SK-N-SH (cell line): Measurements from ENCODE around the gene ZNF438. TPM values are rescaled to one million over a fixed set of nuclear protein-coding genes. Genes with fewer than 3 reads are reported as not detected.

Source experiments
- CTCF ChIA-PET: fragments of 300-600, 350-600 bp; formaldehyde crosslinking; extraction: SDS; loops from one replicate; lab custom pipeline; 2021; lab: Yijun Ruan, JAX
- POLR2A ChIA-PET: fragments of 350-600 bp; sonication (Branson Sonifier 250); formaldehyde crosslinking; extraction: SDS; loops from one replicate; lab custom pipeline; 2020; ENCODE audit warnings: antibody characterized with exemption, inconsistent platforms; lab: Yijun Ruan, JAX
- DNase-seq: peaks from one replicate; pipeline ENCODE4 v3.0.0; 2012
- H2AFZ ChIP-seq: fragments of 200-600 bp; sonication (generic); 2 replicates; pipeline ENCODE4 v1.8.1; 2016; ENCODE audit warnings: antibody characterized with exemption, mild to moderate bottlenecking, low read depth
- H3F3A ChIP-seq: fragments of 200-600 bp; sonication (generic); replicated peaks from 2 replicates; pipeline ENCODE3; 2016; ENCODE audit warnings: antibody characterized with exemption, mild to moderate bottlenecking; ENCODE audit not compliant: insufficient read depth
- H3K27ac ChIP-seq, 2 experiments: fragments of 200-500 bp in 1 of 2; fragments of 200-600 bp in 1 of 2; sonication (Bioruptor generic) in 1 of 2; sonication (generic), shearing (Covaris generic) in 1 of 2; 2 replicates each; pipeline versions ENCODE4 v1.5.1 to v1.6.1; 2014 to 2016; ENCODE audit warnings: low read depth in 2 of 2, inconsistent platforms in 1 of 2, low read length in 1 of 2, mild to moderate bottlenecking in 1 of 2, mixed read lengths in 1 of 2
- H3K27me3 ChIP-seq: fragments of 200-600 bp; sonication (generic), shearing (Covaris generic); 2 replicates; pipeline ENCODE4 v1.6.1; 2016; ENCODE audit warnings: mixed run types; ENCODE audit not compliant: insufficient read depth
- H3K36me3 ChIP-seq, 2 experiments: fragments of 200-500 bp in 1 of 2; fragments of 200-600 bp in 1 of 2; sonication (Bioruptor generic) in 1 of 2; sonication (generic) in 1 of 2; replicated peaks in 1 of 2; 2 replicates each; pipeline versions ENCODE3 to v1.5.1; 2014 to 2016; ENCODE audit warnings: low read length in 1 of 2, mild to moderate bottlenecking in 1 of 2; ENCODE audit not compliant: insufficient read depth in 2 of 2, control insufficient read depth in 1 of 2
- H3K4me1 ChIP-seq, 2 experiments: fragments of 200-500 bp in 1 of 2; fragments of 200-600 bp in 1 of 2; sonication (Bioruptor generic) in 1 of 2; sonication (generic), shearing (Covaris generic) in 1 of 2; 2 replicates each; pipeline versions ENCODE4 v1.5.1 to v1.6.1; 2014 to 2016; ENCODE audit warnings: low read depth in 1 of 2, low read length in 1 of 2, mixed run types in 1 of 2; ENCODE audit not compliant: insufficient read depth in 2 of 2, control insufficient read depth in 1 of 2
- H3K4me2 ChIP-seq: fragments of 200-600 bp; sonication (generic), shearing (Covaris generic); 2 replicates; pipeline ENCODE4 v1.6.1; 2017; ENCODE audit warnings: mixed run types
- H3K4me3 ChIP-seq, 2 experiments: fragments of 200-500 bp in 1 of 2; fragments of 200-600 bp in 1 of 2; sonication (Bioruptor generic) in 1 of 2; sonication (generic), shearing (Covaris generic) in 1 of 2; 2 replicates each; pipeline versions ENCODE4 v1.5.1 to v1.8.1; 2014 to 2016; ENCODE audit warnings: low read depth in 2 of 2, inconsistent platforms in 1 of 2, low read length in 1 of 2, mild to moderate bottlenecking in 1 of 2, mixed read lengths in 1 of 2, moderate library complexity in 1 of 2
- H3K79me2 ChIP-seq: fragments of 200-600 bp; sonication (generic); 2 replicates; pipeline ENCODE4 v1.8.1; 2017; ENCODE audit warnings: mild to moderate bottlenecking; ENCODE audit not compliant: insufficient read depth
- H3K9ac ChIP-seq: fragments of 200-600 bp; sonication (generic); 2 replicates; pipeline ENCODE4 v1.6.1; 2017; ENCODE audit warnings: mixed run types
- H3K9me2 ChIP-seq: fragments of 200-600 bp; sonication (generic); 2 replicates; pipeline ENCODE4 v1.6.1; 2017; ENCODE audit warnings: mixed run types
- H3K9me3 ChIP-seq: fragments of 200-600 bp; sonication (generic); 2 replicates; pipeline ENCODE4 v1.6.1; 2017; ENCODE audit warnings: mixed run types, mild to moderate bottlenecking, moderate library complexity
- H4K20me1 ChIP-seq: fragments of 200-600 bp; sonication (generic); 2 replicates; pipeline ENCODE4 v1.6.1; 2017; ENCODE audit warnings: mild to moderate bottlenecking, mixed run types; ENCODE audit not compliant: insufficient read depth
- ELF1 ChIP-seq: IDR thresholded peaks from 2 replicates; pipeline ENCODE4 v1.4.0; 2012
- EP300 ChIP-seq, 2 experiments: IDR thresholded peaks; 2 replicates each; pipeline versions ENCODE4 v1.4.0 to v1.6.1; 2012; ENCODE audit warnings: borderline replicate concordance in 1 of 2, low read depth in 1 of 2, low read length in 1 of 2
- FOXM1 ChIP-seq: IDR thresholded peaks from 2 replicates; pipeline ENCODE4 v1.4.0; 2012; ENCODE audit warnings: low read depth, mild to moderate bottlenecking
- MXI1 ChIP-seq: IDR thresholded peaks from 2 replicates; pipeline ENCODE4 v1.6.1; 2012; ENCODE audit warnings: mild to moderate bottlenecking, low read depth, low read length, improper control_type of control experiment
- NRF1 ChIP-seq: IDR thresholded peaks from 2 replicates; pipeline ENCODE4 v1.6.1; 2012; ENCODE audit warnings: low read depth, mild to moderate bottlenecking, low read length
- POLR2AphosphoS5 ChIP-seq: IDR thresholded peaks from 2 replicates; pipeline ENCODE4 v1.6.1; 2012; ENCODE audit warnings: low read depth, low read length
- RAD21 ChIP-seq: IDR thresholded peaks from 2 replicates; pipeline ENCODE4 v1.6.1; 2012; ENCODE audit warnings: mild to moderate bottlenecking, low read length
- RXRA ChIP-seq: IDR thresholded peaks from 2 replicates; pipeline ENCODE4 v1.4.0; 2012; ENCODE audit warnings: low read depth, mild to moderate bottlenecking, borderline replicate concordance
- TAF1 ChIP-seq: IDR thresholded peaks from 2 replicates; pipeline ENCODE4 v1.6.1; 2012; ENCODE audit warnings: low read depth, mild to moderate bottlenecking, low read length, moderate library complexity, borderline replicate concordance
- polyA plus RNA-seq, 3 experiments: library from polyadenylated mRNA; depleted of rRNA; stranded (reverse); fragments of >200 nt; gene quantifications; 2 replicates each; pipeline ENCODE4 v1.2.3, GENCODE V29; 2012
- TF ChIP-seq, protein P1 (sequence below): IDR thresholded peaks from 2 replicates; pipeline ENCODE4; 2012
- TF ChIP-seq, protein P2 (sequence below): fragments of 150-350 bp; IDR thresholded peaks from 2 replicates; pipeline ENCODE4 v1.6.1; 2016; ENCODE audit warnings: mild to moderate bottlenecking, low read depth, low read length
- TF ChIP-seq, protein P3 (sequence below): IDR thresholded peaks from 2 replicates; pipeline ENCODE4 v1.6.1; 2012; ENCODE audit warnings: mild to moderate bottlenecking, low read depth, low read length, moderate library complexity
- TF ChIP-seq, protein P4 (sequence below): IDR thresholded peaks from 2 replicates; pipeline ENCODE4 v1.4.0; 2012; ENCODE audit warnings: low read depth, borderline replicate concordance
- TF ChIP-seq, protein P5 (sequence below): IDR thresholded peaks from 2 replicates; pipeline ENCODE4 v1.4.0; 2012; ENCODE audit warnings: low read depth, borderline replicate concordance
- TF ChIP-seq, protein P6 (sequence below): fragments of 150-350 bp; IDR thresholded peaks from 2 replicates; pipeline ENCODE4 v1.6.1; 2017; ENCODE audit warnings: antibody characterized with exemption, low read length, low read depth, borderline replicate concordance

The ZNF438 gene
- polyA plus RNA-seq, 1 of the 3 experiments (the other 2 are of a cell fraction), result 2.1 TPM

DNA sequence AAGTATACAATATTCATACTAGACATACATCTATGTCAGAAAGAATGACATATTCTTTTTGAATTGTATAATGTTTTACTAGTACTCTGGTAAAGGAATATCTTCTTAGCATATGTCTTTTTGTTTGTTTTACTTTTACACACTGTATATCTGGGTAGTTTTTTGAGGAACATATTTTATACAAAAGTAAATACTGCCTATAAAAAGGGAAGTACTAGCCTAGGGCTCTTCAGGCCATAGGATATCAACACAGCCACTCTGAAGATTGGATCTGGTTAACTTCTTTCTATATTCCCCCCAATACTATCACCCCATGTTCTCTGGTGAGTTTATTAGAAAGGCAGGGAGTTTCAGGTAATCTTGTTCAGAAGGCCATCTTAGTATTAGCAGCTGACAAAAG lies 134.6 kb downstream of the ZNF438 start:
- no peak overlapping the region for H3K27ac ChIP-seq
- H3K27me3 ChIP-seq, result no peaks in the 10 kb centered on the region
- no peaks in the 10 kb centered on the region for H4K20me1 ChIP-seq
- no peak overlapping the region for H3K9ac ChIP-seq
- CTCF ChIA-PET, result no interaction called here
- peaks cover 0 to 2% of the 10 kb centered on the region in 2 experiments; a peak in 1 of 4 replicates for H3K4me1 ChIP-seq
- H3K36me3 ChIP-seq, result no peaks in the 10 kb centered on the region
- H3K9me2 ChIP-seq, result no peaks in the 10 kb centered on the region
- H3K4me3 ChIP-seq, result no peak overlapping the region
- H3K4me2 ChIP-seq, result no peak overlapping the region
- H2AFZ ChIP-seq, result no peak overlapping the region
- no peaks in the 10 kb centered on the region for H3F3A ChIP-seq
- DNase-seq, result no peak
- H3K79me2 ChIP-seq, result no peaks in the 10 kb centered on the region
- POLR2A ChIA-PET, result no interaction called here
- TF ChIP-seq FOXM1 (no peak), RXRA (no peak), RAD21 (no peak), NRF1 (no peak), EP300 (IDR thresholded peaks at IDR 0.05; ENCODE audit: borderline replicate concordance in 1 of 2, low read depth in 1 of 2, low read length in 1 of 2) (no peak), MXI1 (no peak), TAF1 (no peak), POLR2AphosphoS5 (no peak), ELF1 (no peak)
- TF ChIP-seq, protein P1, sequence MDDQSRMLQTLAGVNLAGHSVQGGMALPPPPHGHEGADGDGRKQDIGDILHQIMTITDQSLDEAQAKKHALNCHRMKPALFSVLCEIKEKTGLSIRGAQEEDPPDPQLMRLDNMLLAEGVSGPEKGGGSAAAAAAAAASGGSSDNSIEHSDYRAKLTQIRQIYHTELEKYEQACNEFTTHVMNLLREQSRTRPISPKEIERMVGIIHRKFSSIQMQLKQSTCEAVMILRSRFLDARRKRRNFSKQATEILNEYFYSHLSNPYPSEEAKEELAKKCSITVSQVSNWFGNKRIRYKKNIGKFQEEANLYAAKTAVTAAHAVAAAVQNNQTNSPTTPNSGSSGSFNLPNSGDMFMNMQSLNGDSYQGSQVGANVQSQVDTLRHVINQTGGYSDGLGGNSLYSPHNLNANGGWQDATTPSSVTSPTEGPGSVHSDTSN, result no peak
- TF ChIP-seq, protein P2, sequence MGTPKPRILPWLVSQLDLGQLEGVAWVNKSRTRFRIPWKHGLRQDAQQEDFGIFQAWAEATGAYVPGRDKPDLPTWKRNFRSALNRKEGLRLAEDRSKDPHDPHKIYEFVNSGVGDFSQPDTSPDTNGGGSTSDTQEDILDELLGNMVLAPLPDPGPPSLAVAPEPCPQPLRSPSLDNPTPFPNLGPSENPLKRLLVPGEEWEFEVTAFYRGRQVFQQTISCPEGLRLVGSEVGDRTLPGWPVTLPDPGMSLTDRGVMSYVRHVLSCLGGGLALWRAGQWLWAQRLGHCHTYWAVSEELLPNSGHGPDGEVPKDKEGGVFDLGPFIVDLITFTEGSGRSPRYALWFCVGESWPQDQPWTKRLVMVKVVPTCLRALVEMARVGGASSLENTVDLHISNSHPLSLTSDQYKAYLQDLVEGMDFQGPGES, result no peak
- TF ChIP-seq, protein P3, sequence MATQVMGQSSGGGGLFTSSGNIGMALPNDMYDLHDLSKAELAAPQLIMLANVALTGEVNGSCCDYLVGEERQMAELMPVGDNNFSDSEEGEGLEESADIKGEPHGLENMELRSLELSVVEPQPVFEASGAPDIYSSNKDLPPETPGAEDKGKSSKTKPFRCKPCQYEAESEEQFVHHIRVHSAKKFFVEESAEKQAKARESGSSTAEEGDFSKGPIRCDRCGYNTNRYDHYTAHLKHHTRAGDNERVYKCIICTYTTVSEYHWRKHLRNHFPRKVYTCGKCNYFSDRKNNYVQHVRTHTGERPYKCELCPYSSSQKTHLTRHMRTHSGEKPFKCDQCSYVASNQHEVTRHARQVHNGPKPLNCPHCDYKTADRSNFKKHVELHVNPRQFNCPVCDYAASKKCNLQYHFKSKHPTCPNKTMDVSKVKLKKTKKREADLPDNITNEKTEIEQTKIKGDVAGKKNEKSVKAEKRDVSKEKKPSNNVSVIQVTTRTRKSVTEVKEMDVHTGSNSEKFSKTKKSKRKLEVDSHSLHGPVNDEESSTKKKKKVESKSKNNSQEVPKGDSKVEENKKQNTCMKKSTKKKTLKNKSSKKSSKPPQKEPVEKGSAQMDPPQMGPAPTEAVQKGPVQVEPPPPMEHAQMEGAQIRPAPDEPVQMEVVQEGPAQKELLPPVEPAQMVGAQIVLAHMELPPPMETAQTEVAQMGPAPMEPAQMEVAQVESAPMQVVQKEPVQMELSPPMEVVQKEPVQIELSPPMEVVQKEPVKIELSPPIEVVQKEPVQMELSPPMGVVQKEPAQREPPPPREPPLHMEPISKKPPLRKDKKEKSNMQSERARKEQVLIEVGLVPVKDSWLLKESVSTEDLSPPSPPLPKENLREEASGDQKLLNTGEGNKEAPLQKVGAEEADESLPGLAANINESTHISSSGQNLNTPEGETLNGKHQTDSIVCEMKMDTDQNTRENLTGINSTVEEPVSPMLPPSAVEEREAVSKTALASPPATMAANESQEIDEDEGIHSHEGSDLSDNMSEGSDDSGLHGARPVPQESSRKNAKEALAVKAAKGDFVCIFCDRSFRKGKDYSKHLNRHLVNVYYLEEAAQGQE, result no peak
- TF ChIP-seq, protein P4, sequence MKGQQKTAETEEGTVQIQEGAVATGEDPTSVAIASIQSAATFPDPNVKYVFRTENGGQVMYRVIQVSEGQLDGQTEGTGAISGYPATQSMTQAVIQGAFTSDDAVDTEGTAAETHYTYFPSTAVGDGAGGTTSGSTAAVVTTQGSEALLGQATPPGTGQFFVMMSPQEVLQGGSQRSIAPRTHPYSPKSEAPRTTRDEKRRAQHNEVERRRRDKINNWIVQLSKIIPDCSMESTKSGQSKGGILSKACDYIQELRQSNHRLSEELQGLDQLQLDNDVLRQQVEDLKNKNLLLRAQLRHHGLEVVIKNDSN, result no peak
- TF ChIP-seq, protein P5, sequence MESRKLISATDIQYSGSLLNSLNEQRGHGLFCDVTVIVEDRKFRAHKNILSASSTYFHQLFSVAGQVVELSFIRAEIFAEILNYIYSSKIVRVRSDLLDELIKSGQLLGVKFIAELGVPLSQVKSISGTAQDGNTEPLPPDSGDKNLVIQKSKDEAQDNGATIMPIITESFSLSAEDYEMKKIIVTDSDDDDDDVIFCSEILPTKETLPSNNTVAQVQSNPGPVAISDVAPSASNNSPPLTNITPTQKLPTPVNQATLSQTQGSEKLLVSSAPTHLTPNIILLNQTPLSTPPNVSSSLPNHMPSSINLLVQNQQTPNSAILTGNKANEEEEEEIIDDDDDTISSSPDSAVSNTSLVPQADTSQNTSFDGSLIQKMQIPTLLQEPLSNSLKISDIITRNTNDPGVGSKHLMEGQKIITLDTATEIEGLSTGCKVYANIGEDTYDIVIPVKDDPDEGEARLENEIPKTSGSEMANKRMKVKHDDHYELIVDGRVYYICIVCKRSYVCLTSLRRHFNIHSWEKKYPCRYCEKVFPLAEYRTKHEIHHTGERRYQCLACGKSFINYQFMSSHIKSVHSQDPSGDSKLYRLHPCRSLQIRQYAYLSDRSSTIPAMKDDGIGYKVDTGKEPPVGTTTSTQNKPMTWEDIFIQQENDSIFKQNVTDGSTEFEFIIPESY, result no peak
- TF ChIP-seq, protein P6, sequence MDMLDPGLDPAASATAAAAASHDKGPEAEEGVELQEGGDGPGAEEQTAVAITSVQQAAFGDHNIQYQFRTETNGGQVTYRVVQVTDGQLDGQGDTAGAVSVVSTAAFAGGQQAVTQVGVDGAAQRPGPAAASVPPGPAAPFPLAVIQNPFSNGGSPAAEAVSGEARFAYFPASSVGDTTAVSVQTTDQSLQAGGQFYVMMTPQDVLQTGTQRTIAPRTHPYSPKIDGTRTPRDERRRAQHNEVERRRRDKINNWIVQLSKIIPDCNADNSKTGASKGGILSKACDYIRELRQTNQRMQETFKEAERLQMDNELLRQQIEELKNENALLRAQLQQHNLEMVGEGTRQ, result no peak
- H3K9me3 ChIP-seq, result no peaks in the 10 kb centered on the region
